A549 (cell line): Measurements from ENCODE around the gene GAA. TPM values are rescaled to one million over a fixed set of nuclear protein-coding genes. Genes with fewer than 3 reads are reported as not detected.
A peak's percentile ranks its signal among the peaks of the same experiment; 100 is the strongest.

Source experiments
- ATAC-seq, 2 experiments: fragments of 200-7000 bp in 1 of 2; fragments of >200 bp in 1 of 2; cut with Nextera tagmentation in 1 of 2; cut with Tn5 transposase in 1 of 2; 3 replicates each; pipeline versions ENCODE4 v1.8.0 to v1.9.1; 2018 to 2020; ENCODE audit warnings: mild to moderate bottlenecking in 1 of 2, moderate library complexity in 1 of 2
- CTCF ChIA-PET: fragments of 300-600 bp; sonication (Branson Sonifier 250); formaldehyde crosslinking; extraction: SDS; loops from one replicate; lab custom pipeline; 2021; ENCODE audit warnings: antibody characterized with exemption, inconsistent platforms; lab: Yijun Ruan, JAX
- POLR2A ChIA-PET: fragments of 350-600 bp; formaldehyde crosslinking; extraction: SDS; loops from one replicate; lab custom pipeline; 2021; ENCODE audit warnings: antibody characterized with exemption, inconsistent platforms; lab: Yijun Ruan, JAX
- DNase-seq, 2 experiments: peaks; one replicate each; pipeline versions ENCODE4 v3.0.0 to v3.0.0-alpha.2; 2011 to 2016; ENCODE audit warnings: low read depth in 1 of 2, low spot score in 1 of 2
- FAIRE-seq: peaks from 2 replicates; lab custom pipeline; 2011; peaks lifted over from hg19 to GRCh38; lab: Jason Lieb, UNC
- H3K27ac ChIP-seq, 2 experiments: fragments of >200 bp; sonication (Bioruptor Twin); formaldehyde crosslinking; 3 replicates each; pipeline ENCODE4 v1.5.1; 2016 to 2017
- H3K4me1 ChIP-seq: fragments of >200 bp; sonication (Bioruptor Twin); formaldehyde crosslinking; 3 replicates; pipeline ENCODE4 v1.6.1; 2016
- H3K4me2 ChIP-seq: fragments of >200 bp; sonication (Bioruptor Twin); formaldehyde crosslinking; 3 replicates; pipeline ENCODE4 v1.6.1; 2016
- H3K4me3 ChIP-seq: fragments of >200 bp; sonication (Bioruptor Twin); formaldehyde crosslinking; 3 replicates; pipeline ENCODE4 v1.5.1; 2016
- H3K9me3 ChIP-seq: fragments of >200 bp; sonication (Bioruptor Twin); formaldehyde crosslinking; 3 replicates; pipeline ENCODE4 v1.6.1; 2016
- ATOH8 ChIP-seq: fragments of 250-450 bp; sonication (Bioruptor Pico); IDR thresholded peaks from 2 replicates; pipeline ENCODE4 v1.5.0; 2020; ENCODE audit warnings: low read depth, mild to moderate bottlenecking, moderate library complexity
- CBX2 ChIP-seq: fragments of 200-600 bp; sonication (generic); IDR thresholded peaks from 2 replicates; pipeline ENCODE4 v1.6.1; 2016; ENCODE audit warnings: low read depth, mild to moderate bottlenecking, borderline replicate concordance
- CEBPB ChIP-seq, 2 experiments: fragments of >200 bp in 1 of 2; sonication (Bioruptor Twin) in 1 of 2; formaldehyde crosslinking in 1 of 2; IDR thresholded peaks; 2 replicates each; pipeline ENCODE4 v1.6.1; 2012 to 2016
- CHD4 ChIP-seq: fragments of 200-600 bp; sonication (generic); IDR thresholded peaks from 2 replicates; pipeline ENCODE4 v1.6.1; 2016; ENCODE audit warnings: antibody characterized with exemption, mild to moderate bottlenecking, borderline replicate concordance
- CTCF ChIP-seq: fragments of >200 bp; sonication (Bioruptor Twin); formaldehyde crosslinking; IDR thresholded peaks from 3 replicates; pipeline ENCODE4 v1.5.1; 2016
- EHF ChIP-seq: fragments of 250-450 bp; sonication (Bioruptor Pico); IDR thresholded peaks from 2 replicates; pipeline ENCODE4 v1.5.0; 2020; ENCODE audit warnings: mild to moderate bottlenecking
- EHMT2 ChIP-seq: fragments of 200-600 bp; sonication (generic); IDR thresholded peaks from 2 replicates; pipeline ENCODE4 v1.6.1; 2016; ENCODE audit warnings: antibody characterized with exemption, low read depth, mild to moderate bottlenecking, moderate library complexity
- EP300 ChIP-seq, 2 experiments: fragments of >200 bp; sonication (Bioruptor Twin); formaldehyde crosslinking; IDR thresholded peaks; 2 replicates in 1 of 2; 3 replicates in 1 of 2; pipeline ENCODE4 v1.6.1; 2016 to 2017
- GATA3 ChIP-seq: IDR thresholded peaks from 2 replicates; pipeline ENCODE4 v1.6.1; 2012; ENCODE audit warnings: borderline replicate concordance
- HDAC2 ChIP-seq: fragments of 200-600 bp; sonication (generic); IDR thresholded peaks from 2 replicates; pipeline ENCODE4 v1.6.1; 2016
- HES2 ChIP-seq: fragments of >200 bp; sonication (Bioruptor Twin); formaldehyde crosslinking; IDR thresholded peaks from 2 replicates; pipeline ENCODE4 v1.6.1; 2016
- HMGXB4 ChIP-seq: fragments of 250-450 bp; sonication (Bioruptor Pico); IDR thresholded peaks from 2 replicates; pipeline ENCODE4 v1.5.0; 2021; ENCODE audit warnings: mild to moderate bottlenecking, moderate library complexity, borderline replicate concordance
- HOXB5 ChIP-seq: fragments of 250-450 bp; sonication (Bioruptor Pico); IDR thresholded peaks from 2 replicates; pipeline ENCODE4 v1.5.0; 2020; ENCODE audit warnings: mild to moderate bottlenecking, moderate library complexity
- KDM1A ChIP-seq: fragments of 200-600 bp; sonication (generic); IDR thresholded peaks from 2 replicates; pipeline ENCODE4 v1.6.1; 2016; ENCODE audit warnings: low read depth, mild to moderate bottlenecking
- KDM5A ChIP-seq: fragments of 200-600 bp; sonication (generic); IDR thresholded peaks from 2 replicates; pipeline ENCODE4 v1.6.1; 2016; ENCODE audit warnings: antibody characterized with exemption, mild to moderate bottlenecking
- NPAS2 ChIP-seq: fragments of 250-450 bp; sonication (Bioruptor Pico); IDR thresholded peaks from 2 replicates; pipeline ENCODE4 v1.8.0; 2022; ENCODE audit warnings: mild to moderate bottlenecking, moderate library complexity, borderline replicate concordance
- NR3C1 ChIP-seq: fragments of >200 bp; sonication (Bioruptor Twin); formaldehyde crosslinking; IDR thresholded peaks from 3 replicates; pipeline ENCODE4 v1.6.1; 2017
- RAD21 ChIP-seq, 2 experiments: fragments of >200 bp in 1 of 2; sonication (Bioruptor Twin) in 1 of 2; formaldehyde crosslinking in 1 of 2; IDR thresholded peaks in 1 of 2; conservative IDR thresholded peaks in 1 of 2; 2 replicates in 1 of 2; 3 replicates in 1 of 2; pipeline ENCODE4 v1.6.1; 2012 to 2018; ENCODE audit warnings: inconsistent platforms in 1 of 2
- SMC3 ChIP-seq: fragments of >200 bp; sonication (Bioruptor Twin); formaldehyde crosslinking; IDR thresholded peaks from 3 replicates; pipeline ENCODE4 v1.6.1; 2018; ENCODE audit warnings: inconsistent platforms
- ZC3H11A ChIP-seq: fragments of 450-650 bp; IDR thresholded peaks from 2 replicates; pipeline ENCODE4 v1.6.1; 2014; ENCODE audit warnings: antibody characterized with exemption, mild to moderate bottlenecking
- WGBS: methylation state at CpG from one replicate; pipeline ENCODE4 v1.1.6; 2017; ENCODE audit errors: missing lambda C conversion rate; 5-methylcytosine and 5-hydroxymethylcytosine counted together
- polyA plus RNA-seq, 4 experiments: library from polyadenylated mRNA; depleted of rRNA in 3 of 4; stranded (reverse); fragments of >200 nt; fragmentation: RNase III in 1 of 4; extraction: RNeasy Plus Mini Kit Qiagen cat#74134 plus additional on column Dnase treatment in 1 of 4; gene quantifications; 2 replicates in 3 of 4; 3 replicates in 1 of 4; pipeline ENCODE4 v1.2.3, GENCODE V29; 2011 to 2017
- TF ChIP-seq, protein P1 (sequence below): IDR thresholded peaks from 2 replicates; pipeline ENCODE4 v1.6.1; 2012

Gene GAA
- polyA plus RNA-seq, 2 of the 4 experiments (the other 2 are of a cell fraction) = 5.7 to 47.4 TPM

DNA sequence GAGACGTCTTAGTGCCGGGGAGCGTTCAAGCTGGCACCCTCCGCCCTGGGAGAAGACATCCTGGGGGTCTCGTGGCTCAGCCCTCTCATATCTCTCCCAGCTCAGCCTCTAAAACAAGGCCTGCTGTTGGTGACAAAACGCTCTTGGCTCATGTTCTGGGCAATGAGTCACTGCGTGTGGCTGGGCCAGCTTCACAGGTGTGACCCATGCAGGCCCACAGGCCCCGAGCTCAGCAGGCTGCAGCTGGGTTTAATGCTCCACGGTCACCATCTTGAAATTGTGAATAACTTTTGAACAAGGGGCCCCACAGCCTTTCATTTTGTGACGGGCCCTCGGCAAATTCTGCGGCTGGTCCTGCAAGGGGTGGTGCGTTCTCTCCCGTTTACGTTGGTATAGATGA lies 22.4 kb downstream of the GAA start:
- peak in 1 of 2 experiments; percentile 16; a peak in 1 of 6 replicates for ATAC-seq
- DNase-seq = no peak
- H3K4me3 ChIP-seq = no peak overlapping the region
- ChIA-PET CTCF (interaction anchor here (0.6 to 6.5 kb wide), 11 partner anchors 9 to 125 kb away, joined by 3 to 60 read pairs (median 4); partner anchors contain the start of gene GAA), POLR2A (interaction anchor here (1.2 kb wide), 1 partner anchor 22 kb away, joined by 5 read pairs; the partner anchor contains the start of gene GAA)
- H3K4me1 ChIP-seq = no peaks in the 10 kb centered on the region
- 82% methylated on average over 15 of the region's 15 CpGs for WGBS
- TF ChIP-seq ATOH8 (CRISPR knock-in tag) = no peak
- no peak for TF ChIP-seq EHF (CRISPR knock-in tag)
- TF ChIP-seq ZC3H11A = no peak
- TF ChIP-seq CHD4 = no peak
- no peak for TF ChIP-seq NPAS2 (CRISPR knock-in tag)
- TF ChIP-seq EP300 (IDR thresholded peaks at IDR 0.05) = no peak
- TF ChIP-seq CEBPB (IDR thresholded peaks at IDR 0.05) = no peak
- TF ChIP-seq GATA3 = no peak
- no peaks in the 10 kb centered on the region for H3K9me3 ChIP-seq
- no peak for FAIRE-seq
- H3K4me2 ChIP-seq = no peak overlapping the region
- H3K27ac ChIP-seq = no peak overlapping the region

DNA sequence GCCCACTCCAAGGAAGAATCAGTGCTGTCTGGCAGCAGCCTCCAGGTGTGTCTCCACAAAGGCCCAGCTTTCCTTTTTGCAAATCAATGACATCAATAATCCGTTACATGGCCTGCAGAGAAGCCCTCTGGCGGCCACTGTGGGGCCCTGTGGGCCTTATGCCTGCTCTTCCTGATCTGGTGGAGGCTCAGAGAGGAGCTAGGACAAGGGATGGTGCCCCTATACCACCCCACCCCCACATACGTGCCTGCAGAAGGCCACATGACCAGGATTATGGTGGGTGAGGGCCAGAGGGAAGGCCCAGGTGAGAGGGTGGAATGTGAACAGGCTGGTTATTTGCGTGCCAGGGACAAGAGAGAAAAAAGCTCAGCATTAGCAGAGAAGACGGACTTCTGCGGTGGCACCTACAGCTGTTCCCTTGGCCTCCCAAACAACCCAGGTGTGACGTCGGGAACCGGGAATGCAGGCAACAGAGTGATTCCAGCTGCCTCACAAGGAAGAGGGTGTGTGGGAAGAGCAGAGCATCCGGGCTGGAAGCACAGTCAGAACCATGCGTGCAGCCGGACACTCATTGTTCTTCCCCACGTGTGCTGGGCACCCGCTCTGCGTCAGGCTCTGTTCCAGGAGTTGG lies 23.1 kb downstream of the GAA start:
- ATAC-seq = peak; percentile 71 to 87
- FAIRE-seq = no peak
- ChIA-PET CTCF (interaction anchor here (0.6 to 6.5 kb wide), 14 partner anchors 9 to 126 kb away, joined by 3 to 60 read pairs (median 4); partner anchors contain the start of gene GAA), POLR2A (no interaction called here)
- peak; percentile 45 to 53 for DNase-seq
- 75% methylated on average over 15 of the region's 15 CpGs for WGBS
- Histone ChIP-seq H3K4me3 (no peak overlapping the region), H3K4me1 (no peaks in the 10 kb centered on the region), H3K27ac (no peak overlapping the region), H3K9me3 (no peaks in the 10 kb centered on the region), H3K4me2 (no peak overlapping the region)
- TF ChIP-seq SMC3 (0 out of 3 replicates have a peak, but pooled peaks have one; percentile 35), CTCF (peak; percentile 36), RAD21 (conservative IDR thresholded peaks at IDR 0.05 in 1 of 2, IDR thresholded peaks at IDR 0.05 in 1 of 2) (peak; percentile 19 to 32; a peak in 2 of 5 replicates), NPAS2 (CRISPR knock-in tag) (no peak)

DNA sequence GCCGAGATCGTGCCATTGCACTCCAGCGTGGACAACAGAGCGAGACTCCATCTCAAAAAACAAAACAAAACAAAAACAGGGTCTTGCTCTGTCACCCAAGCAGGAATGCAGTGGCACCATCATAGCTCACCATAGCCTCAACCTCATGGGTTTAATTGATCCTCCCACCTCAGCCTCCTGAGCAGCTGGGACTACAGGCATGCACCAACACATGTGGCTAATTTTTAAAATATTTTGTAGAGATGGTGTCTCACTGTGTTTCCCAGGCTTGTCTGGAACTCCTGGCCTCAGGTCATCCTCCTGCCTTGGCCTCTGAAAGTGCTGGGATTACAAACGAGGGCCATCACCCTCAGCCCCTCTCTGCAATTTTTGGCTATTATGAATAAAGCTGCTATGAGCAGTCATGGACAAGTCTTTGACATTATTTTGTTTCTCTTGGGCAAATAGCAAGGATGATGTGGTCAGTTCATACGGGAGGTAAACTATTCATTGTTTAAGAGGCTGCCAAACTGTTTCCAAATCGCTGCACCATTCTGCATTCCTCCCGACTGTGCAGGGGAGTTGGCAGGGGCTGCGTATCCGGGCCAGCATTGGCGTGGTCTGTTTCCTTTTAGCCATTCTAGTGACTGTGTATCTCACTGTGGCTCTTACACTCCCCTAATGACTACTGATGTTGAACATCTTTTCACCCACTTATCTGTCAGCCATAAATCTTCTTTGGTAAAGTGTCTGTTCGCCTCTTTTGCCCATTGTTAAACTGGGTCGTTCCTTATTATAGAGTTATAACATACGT lies 24.5 kb downstream of the GAA start:
- CTCF ChIA-PET = interaction anchor here (2.0 to 6.5 kb wide), 3 partner anchors 11 to 43 kb away, joined by 7 to 60 read pairs (median 18); partner anchors contain the start of gene GAA
- no peaks in the 10 kb centered on the region for H3K9me3 ChIP-seq
- 58% methylated on average over 14 of the region's 14 CpGs for WGBS
- H3K4me2 ChIP-seq = no peak overlapping the region
- no peaks in the 10 kb centered on the region for H3K4me1 ChIP-seq
- ATAC-seq (no peak), DNase-seq (no peak), FAIRE-seq (no peak)
- H3K27ac ChIP-seq = no peak overlapping the region
- POLR2A ChIA-PET = no interaction called here
- no peak overlapping the region for H3K4me3 ChIP-seq
- TF ChIP-seq ATOH8 (CRISPR knock-in tag) = no peak
- TF ChIP-seq KDM5A = no peak
- TF ChIP-seq EHMT2 = no peak
- no peak for TF ChIP-seq CBX2
- no peak for TF ChIP-seq HDAC2
- no peak for TF ChIP-seq KDM1A
- no peak for TF ChIP-seq EP300 (IDR thresholded peaks at IDR 0.05)
- no peak for TF ChIP-seq HMGXB4 (CRISPR knock-in tag)
- TF ChIP-seq HOXB5 (CRISPR knock-in tag) = no peak
- no peak for TF ChIP-seq CTCF
- TF ChIP-seq HES2 = no peak
- TF ChIP-seq NR3C1 = no peak
- TF ChIP-seq, protein P1, sequence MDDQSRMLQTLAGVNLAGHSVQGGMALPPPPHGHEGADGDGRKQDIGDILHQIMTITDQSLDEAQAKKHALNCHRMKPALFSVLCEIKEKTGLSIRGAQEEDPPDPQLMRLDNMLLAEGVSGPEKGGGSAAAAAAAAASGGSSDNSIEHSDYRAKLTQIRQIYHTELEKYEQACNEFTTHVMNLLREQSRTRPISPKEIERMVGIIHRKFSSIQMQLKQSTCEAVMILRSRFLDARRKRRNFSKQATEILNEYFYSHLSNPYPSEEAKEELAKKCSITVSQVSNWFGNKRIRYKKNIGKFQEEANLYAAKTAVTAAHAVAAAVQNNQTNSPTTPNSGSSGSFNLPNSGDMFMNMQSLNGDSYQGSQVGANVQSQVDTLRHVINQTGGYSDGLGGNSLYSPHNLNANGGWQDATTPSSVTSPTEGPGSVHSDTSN = no peak
